22Rv1 (cell line): Measurements from ENCODE around the gene BBS1.

ENCODE experiments used
- CTCF ChIP-seq: fragments of 450-650 bp; IDR thresholded peaks from 2 replicates; pipeline ENCODE4 v1.5.1; 2017; ENCODE audit warnings: mild to moderate bottlenecking
- ZFX ChIP-seq: fragments of 450-650 bp; IDR thresholded peaks from 2 replicates; pipeline ENCODE4 v1.6.1; 2017; ENCODE audit warnings: antibody characterized with exemption, borderline replicate concordance

GRCh38 chr11:66510271-66510989, at the start of gene BBS1:
- TF ChIP-seq CTCF, result no peak
- TF ChIP-seq ZFX, result no peak
